Esophagus muscularis mucosa (tissue), 3 donors: ENCODE results near the gene ADAMTS6.

Source experiments
- CTCF ChIP-seq, 3 experiments: fragments of 200-600 bp in 2 of 3; fragments of 450-650 bp in 1 of 3; sonication (generic) in 2 of 3; IDR thresholded peaks; one replicate each; pipeline ENCODE4 v1.5.1; 2017 to 2019; ENCODE audit warnings: antibody characterized with exemption in 3 of 3, mild to moderate bottlenecking in 2 of 3, moderate library complexity in 1 of 3
- POLR2A ChIP-seq: fragments of 450-650 bp; IDR thresholded peaks from one replicate; pipeline ENCODE4 v1.6.1; 2017; ENCODE audit warnings: antibody characterized with exemption, moderate library complexity, mild to moderate bottlenecking, low read depth
- POLR2AphosphoS5 ChIP-seq, 2 donors: sonication (generic); formaldehyde crosslinking; IDR thresholded peaks; one replicate each; pipeline ENCODE4 v1.6.1; 2017; ENCODE audit warnings: antibody characterized with exemption in 2 of 2

DNA sequence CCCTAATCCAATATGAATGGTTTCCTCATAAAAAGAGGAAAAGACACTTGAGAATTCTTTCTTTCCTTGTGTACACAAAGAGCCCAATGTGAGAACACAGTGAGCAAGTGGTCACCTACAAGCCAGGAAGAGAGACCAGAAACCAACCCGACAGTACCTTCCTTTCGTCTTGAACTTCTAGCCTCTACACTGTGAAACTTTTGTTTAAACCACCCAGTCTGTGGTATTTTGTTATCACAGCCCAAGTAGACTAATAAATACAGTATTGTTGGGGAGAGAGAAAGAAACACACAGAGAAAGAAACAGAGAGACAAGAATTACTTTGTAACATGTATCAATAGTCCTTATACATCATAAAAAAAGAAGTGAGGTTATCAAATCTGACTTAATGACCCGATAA is 44.0 kb upstream of the ADAMTS6 start:
- no peak for TF ChIP-seq CTCF (IDR thresholded peaks at IDR 0.05)
- no peak for TF ChIP-seq POLR2A
- TF ChIP-seq POLR2AphosphoS5 (IDR thresholded peaks at IDR 0.05) = no peak
